Spinal cord (tissue), 10 donors: Measurements from ENCODE around the gene KIZ. TPM values are rescaled to one million over a fixed set of nuclear protein-coding genes. Genes with fewer than 3 reads are reported as not detected.

Experiments
- DNase-seq, 6 donors: peaks; one replicate each; pipeline versions ENCODE4 v3.0.0 to v3.0.0-alpha.2; 2013 to 2015; ENCODE audit warnings: low spot score in 6 of 6, low read depth in 4 of 6
- H3K27ac ChIP-seq: one replicate; pipeline ENCODE4 v1.5.1; 2013; ENCODE audit warnings: low read depth, low read length, control low read depth
- H3K27me3 ChIP-seq: one replicate; pipeline ENCODE4 v1.6.1; 2013; ENCODE audit warnings: low read length; ENCODE audit not compliant: control insufficient read depth, insufficient read depth
- H3K36me3 ChIP-seq: one replicate; pipeline ENCODE4 v1.6.1; 2013; ENCODE audit warnings: low read length; ENCODE audit not compliant: control insufficient read depth, insufficient read depth
- H3K4me1 ChIP-seq: one replicate; pipeline ENCODE4 v1.6.1; 2013; ENCODE audit warnings: low read length; ENCODE audit not compliant: control insufficient read depth, insufficient read depth
- H3K4me3 ChIP-seq: one replicate; pipeline ENCODE4 v1.5.1; 2013; ENCODE audit warnings: low read depth, low read length, control low read depth
- H3K9me3 ChIP-seq: one replicate; pipeline ENCODE4 v1.6.1; 2013; ENCODE audit warnings: low read length; ENCODE audit not compliant: control insufficient read depth, insufficient read depth
- WGBS: methylation state at CpG from one replicate; pipeline ENCODE4 v1.1.5; 2013; ENCODE audit warnings: missing lambda C conversion rate; ENCODE audit not compliant: insufficient coverage; 5-methylcytosine and 5-hydroxymethylcytosine counted together
- polyA plus RNA-seq, 2 donors: library from polyadenylated mRNA; unstranded; fragments of 120-200 nt; gene quantifications; one replicate each; pipeline ENCODE4 v1.2.1, GENCODE V29; 2013; ENCODE audit not compliant: insufficient read length in 2 of 2
- total RNA-seq, 2 donors: library from RNA; depleted of rRNA in 1 of 2; stranded (reverse); fragments of 120-200 nt in 1 of 2; fragments of >200 nt in 1 of 2; gene quantifications; one replicate each; pipeline versions ENCODE4 v1.2.3 to v1.2.4, GENCODE V29; 2013 to 2014
- donor health status: healthy.

KIZ gene
- total and polyA plus RNA-seq, 4 donors: 27.5 to 38.0 (median 32.1) TPM

DNA sequence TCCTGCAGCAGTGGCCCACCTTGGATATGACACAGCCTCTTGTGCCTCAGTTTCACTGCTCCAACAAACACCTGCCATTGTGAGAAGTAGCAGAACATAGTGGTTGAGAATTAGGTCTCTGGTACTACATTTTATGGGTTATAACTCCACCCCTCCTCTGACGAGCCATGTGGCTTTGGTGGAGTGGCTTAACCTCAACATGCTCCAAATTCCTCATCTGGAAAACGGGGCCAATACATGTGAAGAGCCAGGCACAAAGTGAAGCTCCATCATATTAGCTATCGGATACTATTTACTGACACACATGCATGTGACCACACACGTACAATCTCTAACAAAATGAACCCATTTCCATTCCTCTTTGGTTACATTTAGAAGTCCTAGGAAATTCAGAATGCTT, 8.4 kb upstream of the KIZ start:
- no peaks in the 10 kb centered on the region for H3K27me3 ChIP-seq
- H3K4me3 ChIP-seq: no peak overlapping the region
- H3K4me1 ChIP-seq: no peaks in the 10 kb centered on the region
- 80% methylated on average over 3 of the region's 4 CpGs for WGBS
- H3K27ac ChIP-seq: no peak overlapping the region
- DNase-seq: no peak
- no peaks in the 10 kb centered on the region for H3K9me3 ChIP-seq
- no peaks in the 10 kb centered on the region for H3K36me3 ChIP-seq

- Histone ChIP-seq H3K4me1 (no peaks in the 10 kb centered on the region), H3K27ac (no peak overlapping the region), H3K4me3 (no peak overlapping the region), H3K27me3 (no peaks in the 10 kb centered on the region), H3K36me3 (no peaks in the 10 kb centered on the region), H3K9me3 (no peaks in the 10 kb centered on the region)
- no peak for DNase-seq
- 80% methylated on average over 3 of the region's 4 CpGs for WGBS
These were observed 7.7 kb upstream of the KIZ start for GRCh38 chr20:21118138-21118537.

GRCh38 chr20:21118782-21119181, 7.1 kb upstream of the KIZ start:
- Histone ChIP-seq H3K4me1 (no peaks in the 10 kb centered on the region), H3K4me3 (no peak overlapping the region)
- 100% methylated on average over 2 of the region's 2 CpGs for WGBS

DNA sequence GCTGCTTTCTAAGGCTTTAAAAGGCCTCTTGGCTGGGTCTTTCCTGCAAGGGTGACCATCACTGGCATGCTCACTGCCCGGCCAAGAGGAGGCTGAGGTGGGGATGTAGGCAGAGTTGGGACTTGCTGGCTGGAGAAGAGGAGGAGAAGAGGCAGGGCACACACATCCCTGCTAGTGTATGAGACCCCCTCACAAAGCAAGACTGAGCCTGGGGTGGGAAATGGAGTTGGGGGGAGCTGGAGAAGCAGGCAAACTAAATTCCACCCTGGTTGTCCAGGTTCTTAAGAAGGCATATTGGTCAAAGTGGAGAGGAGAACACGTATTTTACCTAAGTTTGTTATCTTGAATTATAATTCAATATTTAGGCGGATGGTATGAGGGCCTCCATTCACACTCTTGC, 1.7 kb upstream of the KIZ start:
- Histone ChIP-seq H3K4me1 (peaks cover 8% of the 10 kb centered on the region), H3K36me3 (no peaks in the 10 kb centered on the region), H3K27ac (no peak overlapping the region), H3K27me3 (no peaks in the 10 kb centered on the region), H3K4me3 (no peak overlapping the region), H3K9me3 (no peaks in the 10 kb centered on the region)
- no peak for DNase-seq
- WGBS: 89% methylated on average over 1 of the region's 3 CpGs

More at GRCh38 chr20:21118782-21119181, 7.1 kb upstream of the KIZ start:
- H3K36me3 ChIP-seq: no peaks in the 10 kb centered on the region
- DNase-seq: no peak
- no peaks in the 10 kb centered on the region for H3K27me3 ChIP-seq
- H3K9me3 ChIP-seq: no peaks in the 10 kb centered on the region
- H3K27ac ChIP-seq: no peak overlapping the region

DNA sequence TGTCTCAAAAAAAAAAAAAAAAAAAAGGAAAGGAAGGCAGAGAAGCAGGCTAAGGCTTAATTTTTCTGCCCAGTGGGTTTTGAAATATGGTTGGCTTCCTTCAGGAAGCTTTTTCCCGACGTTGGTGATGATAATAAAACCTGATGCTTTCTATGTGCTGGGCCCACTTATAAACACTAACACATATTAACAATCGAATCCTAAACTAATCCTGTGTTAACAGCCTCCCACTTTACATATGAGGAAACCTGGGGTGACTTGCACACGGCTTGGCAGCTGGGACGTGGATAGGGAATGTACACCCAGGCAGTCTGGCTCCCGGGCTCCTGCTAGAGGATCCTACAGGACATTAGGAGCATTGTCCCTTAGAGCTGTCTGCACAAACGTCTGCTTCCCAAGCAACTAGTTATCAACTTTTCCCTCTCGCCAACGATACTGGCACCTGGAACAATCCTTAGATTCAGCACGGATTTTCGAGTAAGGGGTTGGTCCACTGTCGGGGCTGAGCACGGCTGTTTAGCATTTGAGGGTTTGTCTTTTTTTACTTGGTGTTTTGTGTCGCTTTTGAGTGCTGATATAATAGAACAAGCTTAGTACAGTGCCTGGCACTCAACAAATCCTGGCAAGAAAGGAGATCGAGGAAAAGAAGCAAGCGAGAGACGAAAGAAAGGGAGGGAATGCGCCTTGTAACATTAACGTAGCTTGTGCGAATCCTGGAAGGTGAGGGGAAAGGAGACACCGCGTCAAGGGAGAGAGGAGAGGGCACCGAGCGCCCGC, 622 bp upstream of the KIZ start:
- H3K4me1 ChIP-seq: peaks cover 8% of the 10 kb centered on the region
- DNase-seq: peak in 1 of 6 donors; percentile 81
- H3K4me3 ChIP-seq: peak overlapping the region; percentile 81
- no peaks in the 10 kb centered on the region for H3K36me3 ChIP-seq
- no peaks in the 10 kb centered on the region for H3K27me3 ChIP-seq
- H3K9me3 ChIP-seq: no peaks in the 10 kb centered on the region
- WGBS: 1% methylated on average over 21 of the region's 25 CpGs
- peak overlapping the region; percentile 85 for H3K27ac ChIP-seq

DNA sequence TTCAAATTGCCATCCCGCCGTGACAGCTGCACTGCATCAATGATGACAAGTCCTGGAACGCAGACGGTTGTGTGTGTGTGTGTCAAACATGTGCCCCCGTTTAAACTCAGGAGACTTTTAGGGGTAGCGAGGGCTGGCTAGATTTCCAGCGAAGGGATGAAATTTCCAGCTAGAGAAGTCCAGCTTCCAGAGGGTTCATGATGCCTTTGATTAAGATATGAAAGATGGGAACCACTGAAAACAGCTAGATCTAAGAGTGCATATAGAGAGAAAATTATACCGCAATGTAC, 644 bp downstream of the KIZ start:
- Histone ChIP-seq H3K9me3 (no peaks in the 10 kb centered on the region), H3K4me3 (peak overlapping the region; percentile 80), H3K27me3 (no peaks in the 10 kb centered on the region), H3K27ac (peak overlapping the region; percentile 67), H3K4me1 (peaks cover 8% of the 10 kb centered on the region), H3K36me3 (no peaks in the 10 kb centered on the region)
- peak in 1 of 6 donors; percentile 64 for DNase-seq
- 0% methylated on average over 7 of the region's 8 CpGs for WGBS

- 73% methylated on average over 3 of the region's 5 CpGs for WGBS
- Histone ChIP-seq H3K9me3 (no peaks in the 10 kb centered on the region), H3K36me3 (no peaks in the 10 kb centered on the region), H3K4me3 (no peak overlapping the region), H3K27ac (no peak overlapping the region), H3K4me1 (peaks cover 8% of the 10 kb centered on the region), H3K27me3 (no peaks in the 10 kb centered on the region)
- no peak for DNase-seq
These were observed 1.5 kb downstream of the KIZ start for GRCh38 chr20:21127201-21127981.

DNA sequence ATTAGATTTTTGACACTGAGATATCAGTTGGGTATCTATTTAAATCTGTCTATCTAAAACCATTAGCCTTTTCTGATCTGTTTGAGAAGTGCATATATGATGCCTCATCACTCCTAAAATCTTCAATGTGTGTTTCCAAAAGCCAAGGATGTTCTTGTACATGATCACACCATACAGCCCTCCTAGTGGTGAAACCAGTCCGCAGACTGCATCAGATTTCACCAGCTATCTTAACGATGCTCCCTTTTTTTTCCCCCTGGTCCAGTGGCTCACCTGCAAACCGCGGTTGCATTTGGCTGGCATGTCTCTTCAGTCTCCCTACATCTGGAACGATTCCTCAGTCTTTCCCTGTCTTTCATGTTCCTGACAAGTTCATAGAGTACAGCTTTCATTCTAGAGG, 4.0 kb downstream of the KIZ start:
- Histone ChIP-seq H3K9me3 (no peaks in the 10 kb centered on the region), H3K27ac (no peak overlapping the region), H3K4me1 (peaks cover 5% of the 10 kb centered on the region), H3K36me3 (peaks cover 4% of the 10 kb centered on the region), H3K4me3 (no peak overlapping the region), H3K27me3 (no peaks in the 10 kb centered on the region)
- 82% methylated on average over 5 of the region's 5 CpGs for whole genome bisulfite sequencing
- DNase-seq: no peak

DNA sequence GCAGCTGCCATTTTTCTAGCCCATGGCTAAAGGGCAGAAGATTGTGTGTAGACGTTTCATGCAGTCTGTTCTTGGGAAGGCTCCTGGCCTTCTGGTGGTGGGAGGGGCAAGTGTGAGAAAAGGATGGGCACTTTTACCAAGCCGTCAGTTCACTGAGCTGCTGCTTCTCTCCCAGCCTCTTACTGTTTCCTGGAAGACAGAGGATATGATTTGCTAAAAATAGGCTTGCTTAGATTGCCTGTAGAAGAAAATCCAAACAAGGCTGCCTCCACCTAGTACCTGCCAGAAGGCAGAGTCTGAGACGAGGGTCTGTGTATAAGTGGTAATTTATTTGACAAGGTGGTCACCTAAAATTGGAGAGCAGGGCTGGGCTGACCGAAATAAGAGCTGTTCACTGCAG, 7.5 kb downstream of the KIZ start:
- Histone ChIP-seq H3K4me3 (no peak overlapping the region), H3K9me3 (no peaks in the 10 kb centered on the region), H3K36me3 (peaks cover 7% of the 10 kb centered on the region), H3K4me1 (no peaks in the 10 kb centered on the region), H3K27me3 (no peaks in the 10 kb centered on the region), H3K27ac (no peak overlapping the region)
- WGBS: 74% methylated on average over 4 of the region's 4 CpGs
- DNase-seq: no peak
